ENCODE measurements around the gene IL22RA2.
A peak's percentile ranks its signal among the peaks of the same experiment; 100 is the strongest.

GRCh38 chr6:137148306-137149034, 25.0 kb downstream of the IL22RA2 start:
- TF ChIP-seq POLR2AphosphoS5 (IDR thresholded peaks at IDR 0.05) = peak; percentile 45 to 62
- TF ChIP-seq CTCF (IDR thresholded peaks at IDR 0.05) = no peak
